GM12872 (cell line): Measurements from ENCODE around the gene GEMIN2.

Experiments
- CTCF ChIP-seq: IDR thresholded peaks from 3 replicates; pipeline ENCODE4 v1.5.1; 2011; ENCODE audit warnings: low read depth, mild to moderate bottlenecking, low read length, moderate library complexity; ENCODE audit not compliant: insufficient read depth

GEMIN2 gene

GRCh38 chr14:39180553-39180952 is 66.4 kb downstream of the GEMIN2 start:
- TF ChIP-seq CTCF = no peak

GRCh38 chr14:39181026-39181692 is 67.0 kb downstream of the GEMIN2 start:
- no peak for TF ChIP-seq CTCF

- no peak for TF ChIP-seq CTCF
These were observed 67.5 kb downstream of the GEMIN2 start for GRCh38 chr14:39181693-39182047.

- no peak for TF ChIP-seq CTCF
These were observed 68.9 kb downstream of the GEMIN2 start for GRCh38 chr14:39182770-39183684.

GRCh38 chr14:39184628-39185255 is 70.6 kb downstream of the GEMIN2 start:
- TF ChIP-seq CTCF = no peak

- no peak for TF ChIP-seq CTCF
These were observed 71.3 kb downstream of the GEMIN2 start for GRCh38 chr14:39185256-39186049.
